Chondrocyte (in vitro differentiated cells): ENCODE results near the gene MACROD2. TPM values are rescaled to one million over a fixed set of nuclear protein-coding genes. Genes with fewer than 3 reads are reported as not detected.

Source experiments
- DNase-seq: peaks from one replicate; pipeline ENCODE4 v3.0.0; 2021; ENCODE audit warnings: mixed read lengths, low spot score
- H3K27ac Mint-ChIP-seq: one replicate; pipeline ENCODE4 v1.8.0; 2021; ENCODE audit warnings: mild to moderate bottlenecking, moderate library complexity, mixed read lengths; ENCODE audit not compliant: unreplicated experiment
- H3K27me3 Mint-ChIP-seq: 2 replicates; pipeline ENCODE4 v1.8.0; 2021; ENCODE audit warnings: low read depth, mixed read lengths
- H3K36me3 Mint-ChIP-seq: 2 replicates; pipeline ENCODE4 v1.8.0; 2021; ENCODE audit warnings: low read depth, mixed read lengths
- H3K4me1 Mint-ChIP-seq: 2 replicates; pipeline ENCODE4 v1.8.0; 2021; ENCODE audit warnings: low read depth, mild to moderate bottlenecking, mixed read lengths
- H3K4me3 Mint-ChIP-seq: one replicate; pipeline ENCODE4 v1.8.0; 2021; ENCODE audit warnings: mild to moderate bottlenecking, moderate library complexity, mixed read lengths; ENCODE audit not compliant: unreplicated experiment
- H3K9me3 Mint-ChIP-seq: 2 replicates; pipeline ENCODE4 v1.8.0; 2021; ENCODE audit warnings: low read depth, mixed read lengths
- total RNA-seq: library from RNA; stranded (reverse); gene quantifications from 3 replicates; pipeline ENCODE4 v1.2.1, GENCODE V29; 2021
- TF ChIP-seq, protein P1 (sequence below): fragments of 200-600 bp; sonication (generic); IDR thresholded peaks from 2 replicates; pipeline ENCODE4 v1.5.0; 2021; ENCODE audit warnings: antibody characterized with exemption, mild to moderate bottlenecking, moderate library complexity

The MACROD2 gene
- total RNA-seq, 1 donor from 2014 or later = 3.2 TPM

DNA sequence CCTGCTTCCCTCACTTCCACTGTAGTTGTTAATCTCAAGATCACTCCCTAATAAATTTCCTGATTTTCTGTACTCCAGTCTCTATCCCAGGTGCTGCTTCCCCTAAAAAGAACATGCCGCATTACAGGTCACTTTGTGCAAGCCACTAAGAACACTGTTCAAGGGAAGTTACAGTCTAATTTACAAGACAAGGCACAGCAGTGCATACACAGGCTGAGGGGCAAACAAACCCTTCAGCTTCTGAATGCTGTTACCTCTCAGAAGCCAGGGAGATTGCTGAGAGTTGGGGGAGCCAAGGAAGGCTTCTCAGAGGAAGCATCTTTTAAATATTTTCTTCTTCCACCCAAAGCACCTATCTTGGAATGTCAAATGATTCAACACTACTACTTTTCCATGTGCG is 787.4 kb downstream of the MACROD2 start:
- no peak for DNase-seq
- TF ChIP-seq, protein P1, sequence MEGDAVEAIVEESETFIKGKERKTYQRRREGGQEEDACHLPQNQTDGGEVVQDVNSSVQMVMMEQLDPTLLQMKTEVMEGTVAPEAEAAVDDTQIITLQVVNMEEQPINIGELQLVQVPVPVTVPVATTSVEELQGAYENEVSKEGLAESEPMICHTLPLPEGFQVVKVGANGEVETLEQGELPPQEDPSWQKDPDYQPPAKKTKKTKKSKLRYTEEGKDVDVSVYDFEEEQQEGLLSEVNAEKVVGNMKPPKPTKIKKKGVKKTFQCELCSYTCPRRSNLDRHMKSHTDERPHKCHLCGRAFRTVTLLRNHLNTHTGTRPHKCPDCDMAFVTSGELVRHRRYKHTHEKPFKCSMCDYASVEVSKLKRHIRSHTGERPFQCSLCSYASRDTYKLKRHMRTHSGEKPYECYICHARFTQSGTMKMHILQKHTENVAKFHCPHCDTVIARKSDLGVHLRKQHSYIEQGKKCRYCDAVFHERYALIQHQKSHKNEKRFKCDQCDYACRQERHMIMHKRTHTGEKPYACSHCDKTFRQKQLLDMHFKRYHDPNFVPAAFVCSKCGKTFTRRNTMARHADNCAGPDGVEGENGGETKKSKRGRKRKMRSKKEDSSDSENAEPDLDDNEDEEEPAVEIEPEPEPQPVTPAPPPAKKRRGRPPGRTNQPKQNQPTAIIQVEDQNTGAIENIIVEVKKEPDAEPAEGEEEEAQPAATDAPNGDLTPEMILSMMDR = no peak

DNA sequence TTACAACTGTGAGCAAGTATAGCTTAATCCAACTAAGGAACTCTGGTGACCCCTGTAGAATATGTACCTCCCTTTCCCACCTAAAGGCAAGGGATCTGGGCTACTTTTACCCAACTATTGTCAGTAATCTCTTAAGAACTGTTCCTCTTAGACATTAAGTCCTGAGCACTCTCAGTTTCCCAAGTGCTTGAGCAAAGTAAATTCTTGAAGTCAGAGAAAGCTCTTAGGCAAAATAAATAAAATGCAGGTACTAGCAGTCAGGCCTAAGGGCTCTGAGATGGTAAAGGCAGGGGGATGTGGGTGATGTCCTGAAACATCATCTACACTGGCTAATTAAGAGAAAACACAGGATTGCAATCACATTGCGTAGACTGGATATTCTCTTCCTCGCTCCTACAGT is 788.5 kb downstream of the MACROD2 start:
- TF ChIP-seq, protein P1 = no peak
- H3K27me3 Mint-ChIP-seq = no peaks in the 10 kb centered on the region
- DNase-seq = no peak
- H3K36me3 Mint-ChIP-seq = no peaks in the 10 kb centered on the region
- H3K27ac Mint-ChIP-seq = no peak overlapping the region
- no peak overlapping the region for H3K4me3 Mint-ChIP-seq
- no peaks in the 10 kb centered on the region for H3K4me1 Mint-ChIP-seq
- no peaks in the 10 kb centered on the region for H3K9me3 Mint-ChIP-seq

More for the DNA sequence above, 787.4 kb downstream of the MACROD2 start:
- Mint-ChIP-seq H3K4me1 (peaks cover under 1% of the 10 kb centered on the region), H3K27ac (no peak overlapping the region), H3K27me3 (no peaks in the 10 kb centered on the region), H3K4me3 (no peak overlapping the region), H3K36me3 (no peaks in the 10 kb centered on the region), H3K9me3 (no peaks in the 10 kb centered on the region)

DNA sequence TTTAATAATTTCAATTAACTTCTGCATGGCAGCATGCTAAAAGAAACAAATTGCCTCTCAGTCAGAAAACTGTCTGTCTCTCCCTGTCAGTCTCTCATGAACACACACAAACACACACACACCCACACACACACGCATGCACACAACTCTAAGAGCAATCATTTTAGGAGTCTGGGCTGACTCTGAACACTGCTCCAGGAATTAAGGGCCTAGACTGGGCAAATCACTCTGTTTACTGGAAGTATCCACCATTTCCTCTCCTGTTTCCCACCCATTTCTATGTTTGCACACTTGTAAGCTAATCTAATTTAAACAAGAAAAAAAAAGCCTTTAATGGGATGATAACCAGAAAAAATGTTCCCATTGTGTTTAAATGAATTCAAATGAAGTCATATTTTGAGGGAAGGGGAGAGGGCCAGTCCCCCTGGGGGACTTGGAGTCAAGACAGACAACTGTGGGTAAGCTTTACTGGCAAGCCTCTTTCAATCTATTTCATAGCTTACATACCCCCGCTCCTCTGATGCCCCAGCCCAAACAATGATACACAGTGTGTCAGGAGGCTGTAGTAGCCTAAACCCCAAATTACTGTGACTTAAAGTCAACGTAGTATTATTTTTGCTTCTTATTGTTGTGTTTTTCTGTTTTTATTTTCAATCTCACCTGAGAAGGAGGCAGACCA is 789.9 kb downstream of the MACROD2 start:
- no peak for DNase-seq
- TF ChIP-seq, protein P1 = no peak
- no peaks in the 10 kb centered on the region for H3K9me3 Mint-ChIP-seq
- no peak overlapping the region for H3K27ac Mint-ChIP-seq
- H3K4me3 Mint-ChIP-seq = no peak overlapping the region
- no peaks in the 10 kb centered on the region for H3K4me1 Mint-ChIP-seq
- no peaks in the 10 kb centered on the region for H3K27me3 Mint-ChIP-seq
- H3K36me3 Mint-ChIP-seq = no peaks in the 10 kb centered on the region

DNA sequence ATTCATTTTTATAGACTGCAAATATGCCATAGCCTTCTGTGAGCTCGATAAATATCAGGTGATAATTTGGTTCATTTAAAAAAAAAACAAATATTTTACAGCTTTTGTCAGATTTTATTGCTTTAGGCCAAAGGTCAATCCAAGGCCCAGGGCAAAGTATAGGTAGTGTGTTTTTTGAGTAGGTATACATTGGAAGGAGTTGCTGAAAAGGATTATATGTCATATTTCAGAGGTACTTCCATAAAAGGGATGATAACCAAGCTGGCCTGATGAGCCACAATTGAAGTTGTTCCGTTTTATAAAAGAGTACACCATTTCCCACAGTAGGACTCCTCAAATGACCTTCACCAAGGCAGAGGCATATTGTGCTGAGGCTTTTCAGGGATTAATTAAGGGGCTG is 794.9 kb downstream of the MACROD2 start:
- peaks cover 9% of the 10 kb centered on the region for H3K4me1 Mint-ChIP-seq
- TF ChIP-seq, protein P1 = no peak
- H3K27me3 Mint-ChIP-seq = peaks cover 4% of the 10 kb centered on the region
- no peak for DNase-seq
- H3K4me3 Mint-ChIP-seq = no peak overlapping the region
- H3K27ac Mint-ChIP-seq = no peak overlapping the region
- no peaks in the 10 kb centered on the region for H3K36me3 Mint-ChIP-seq
- H3K9me3 Mint-ChIP-seq = no peaks in the 10 kb centered on the region

DNA sequence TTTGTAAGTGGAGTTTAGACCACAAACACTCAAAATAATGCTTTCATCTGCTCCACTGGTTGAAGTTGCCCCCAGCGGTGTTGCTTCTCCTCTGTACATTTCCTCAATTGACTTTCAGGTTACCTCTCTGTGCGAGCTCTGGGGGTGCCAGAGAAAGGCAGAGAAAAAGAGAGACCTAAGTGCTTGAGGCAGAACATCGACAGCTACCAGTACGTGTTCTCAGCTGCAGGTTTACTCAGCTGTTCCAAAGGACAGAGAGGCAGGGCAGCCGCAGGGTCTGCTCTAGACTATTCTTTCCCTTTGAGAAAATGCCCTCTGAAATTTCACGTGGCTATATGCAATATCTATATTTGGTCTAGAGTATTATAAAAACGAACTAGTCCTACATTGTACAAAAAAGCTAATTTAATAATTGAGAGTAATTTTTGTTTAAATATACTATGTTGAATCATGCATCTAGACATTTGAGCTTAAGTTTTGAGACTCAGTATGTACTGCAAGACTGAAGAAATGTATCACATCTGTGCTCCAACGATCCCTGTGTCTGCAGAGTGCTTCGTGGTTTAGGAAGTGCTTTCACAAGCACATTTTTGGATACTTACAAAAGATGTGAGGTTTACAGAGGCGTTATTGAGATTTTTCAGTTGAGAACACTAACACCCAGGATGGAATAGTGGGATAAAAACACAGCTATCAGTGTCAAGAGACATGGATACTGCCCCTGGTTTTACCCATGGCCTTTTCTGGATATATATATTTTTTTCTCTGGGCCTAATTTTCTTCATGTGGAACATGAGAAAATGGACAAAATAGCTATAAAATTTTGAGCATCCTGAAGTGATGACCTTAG is 795.7 kb downstream of the MACROD2 start:
- DNase-seq = no peak
- no peaks in the 10 kb centered on the region for H3K36me3 Mint-ChIP-seq
- no peak overlapping the region for H3K4me3 Mint-ChIP-seq
- H3K27ac Mint-ChIP-seq = no peak overlapping the region
- peaks cover 9% of the 10 kb centered on the region for H3K4me1 Mint-ChIP-seq
- peaks cover 4% of the 10 kb centered on the region for H3K27me3 Mint-ChIP-seq
- no peaks in the 10 kb centered on the region for H3K9me3 Mint-ChIP-seq
- TF ChIP-seq, protein P1 = no peak
